Sigmoid colon (tissue), 7 donors: ENCODE measurements around the gene ZDHHC1. TPM values are rescaled to one million over a fixed set of nuclear protein-coding genes. Genes with fewer than 3 reads are reported as not detected.

Experiments used
- DNase-seq: peaks from one replicate; pipeline ENCODE4 v3.0.0-alpha.2; 2019
- H3K27ac ChIP-seq, 4 donors: fragments of 200-600 bp; sonication (generic); one replicate each; pipeline ENCODE4 v1.5.1; 2016 to 2019; ENCODE audit warnings: mild to moderate bottlenecking in 1 of 4
- H3K27me3 ChIP-seq, 3 donors: fragments of 200-600 bp; sonication (generic); one replicate each; pipeline ENCODE4 v1.5.1; 2019; ENCODE audit warnings: mild to moderate bottlenecking in 1 of 3
- H3K36me3 ChIP-seq, 4 donors: fragments of 200-600 bp; sonication (generic); one replicate each; pipeline ENCODE4 v1.5.1; 2016 to 2019
- H3K4me1 ChIP-seq, 4 donors: fragments of 200-600 bp; sonication (generic); one replicate each; pipeline ENCODE4 v1.5.1; 2017 to 2019
- H3K4me3 ChIP-seq, 4 donors: fragments of 200-600 bp; sonication (generic); one replicate each; pipeline ENCODE4 v1.5.1; 2017 to 2019; ENCODE audit warnings: mild to moderate bottlenecking in 2 of 4, moderate library complexity in 1 of 4
- H3K9me3 ChIP-seq, 4 donors: fragments of 200-600 bp in 3 of 4; sonication (generic) in 3 of 4; one replicate each; pipeline versions ENCODE4 v1.5.1 to v1.6.1; 2013 to 2019
- CTCF ChIP-seq, 4 experiments: fragments of 450-650 bp in 3 of 4; fragments of 200-600 bp in 1 of 4; IDR thresholded peaks; one replicate each; pipeline ENCODE4 v1.5.1; 2016 to 2019; ENCODE audit warnings: antibody characterized with exemption in 4 of 4, mild to moderate bottlenecking in 3 of 4, moderate library complexity in 2 of 4
- EP300 ChIP-seq, 4 donors: sonication (generic); formaldehyde crosslinking; IDR thresholded peaks; one replicate each; pipeline ENCODE4 v1.6.1; 2017; ENCODE audit warnings: antibody characterized with exemption in 4 of 4
- POLR2A ChIP-seq, 2 donors: fragments of 450-650 bp; IDR thresholded peaks; one replicate each; pipeline ENCODE4 v1.6.1; 2016; ENCODE audit warnings: antibody characterized with exemption in 2 of 2, mild to moderate bottlenecking in 2 of 2, moderate library complexity in 2 of 2
- POLR2AphosphoS5 ChIP-seq, 4 donors: sonication (generic); formaldehyde crosslinking; IDR thresholded peaks; one replicate each; pipeline ENCODE4 v1.6.1; 2017; ENCODE audit warnings: antibody characterized with exemption in 4 of 4
- WGBS, 2 donors: extraction: QIAGEN DNeasy Blood & Tissue Kit; methylation state at CpG; one replicate each; pipeline ENCODE4 v1.1.7; 2013; 5-methylcytosine and 5-hydroxymethylcytosine counted together
- intact Hi-C: fragments of 100-400 bp; cut with DNase I; formaldehyde crosslinking; loops from one replicate; pipeline ENCODE4 v1.15.1; 2023
- polyA plus RNA-seq, 3 donors: library from polyadenylated mRNA; stranded (reverse); fragments of 200-250 nt; gene quantifications; one replicate each; pipeline ENCODE4 v1.2.3, GENCODE V29; 2013
- total RNA-seq, 4 donors: library from RNA; depleted of rRNA; stranded (reverse); fragments of >200 nt; gene quantifications; one replicate each; pipeline ENCODE4 v1.1.0, GENCODE V29; 2016
- donor health status: healthy with polysubstance abuse.
- donor health status: Bipolar disorder and iron deficiency.
- donor health status: healthy.

The ZDHHC1 gene
- total and polyA plus RNA-seq, 7 donors = 4.2 to 18.3 (median 12.7) TPM

GRCh38 chr16:67423015-67423414 lies 6.7 kb upstream of the ZDHHC1 start:
- intact Hi-C loops = no loop called here
- WGBS, 2 donors = 81 to 92% methylated on average over 5 of the region's 5 CpGs
- no peaks in the 10 kb centered on the region for H3K36me3 ChIP-seq

GRCh38 chr16:67421030-67421429 lies 4.8 kb upstream of the ZDHHC1 start:
- intact Hi-C loops = no loop called here
- Histone ChIP-seq H3K27ac (no peak overlapping the region), H3K27me3 (peaks cover 0 to 14% (median 0%) of the 10 kb centered on the region in 3 donors), H3K4me3 (no peak overlapping the region), H3K9me3 (no peaks in the 10 kb centered on the region), H3K4me1 (peaks cover 0 to 5% (median 2%) of the 10 kb centered on the region in 4 donors), H3K36me3 (no peaks in the 10 kb centered on the region)
- no peak for TF ChIP-seq EP300 (IDR thresholded peaks at IDR 0.05)
- TF ChIP-seq POLR2AphosphoS5 (IDR thresholded peaks at IDR 0.05) = no peak
- no peak for TF ChIP-seq CTCF (IDR thresholded peaks at IDR 0.05)
- TF ChIP-seq POLR2A (IDR thresholded peaks at IDR 0.05) = no peak
- DNase-seq = no peak
- 87 to 89% methylated on average over 4 of the region's 4 CpGs for WGBS, 2 donors

More at GRCh38 chr16:67423015-67423414, 6.7 kb upstream of the ZDHHC1 start:
- H3K27me3 ChIP-seq = peaks cover 0 to 31% (median 0%) of the 10 kb centered on the region in 3 donors
- H3K9me3 ChIP-seq = no peaks in the 10 kb centered on the region
- H3K4me1 ChIP-seq = peaks cover 0 to 2% (median 0%) of the 10 kb centered on the region in 4 donors
- no peak for TF ChIP-seq EP300 (IDR thresholded peaks at IDR 0.05)
- no peak for TF ChIP-seq POLR2AphosphoS5 (IDR thresholded peaks at IDR 0.05)
- TF ChIP-seq POLR2A (IDR thresholded peaks at IDR 0.05) = no peak
- no peak for TF ChIP-seq CTCF (IDR thresholded peaks at IDR 0.05)
- no peak overlapping the region for H3K27ac ChIP-seq
- no peak for DNase-seq
- H3K4me3 ChIP-seq = no peak overlapping the region

GRCh38 chr16:67419931-67420330 lies 3.7 kb upstream of the ZDHHC1 start:
- peaks cover 0 to 13% (median 11%) of the 10 kb centered on the region in 4 donors for H3K4me1 ChIP-seq
- H3K9me3 ChIP-seq = no peaks in the 10 kb centered on the region
- H3K27ac ChIP-seq = no peak overlapping the region
- no peak for DNase-seq
- no peaks in the 10 kb centered on the region for H3K36me3 ChIP-seq
- H3K4me3 ChIP-seq = no peak overlapping the region
- 81 to 82% methylated on average over 3 of the region's 3 CpGs for WGBS, 2 donors
- intact Hi-C loops = no loop called here
- peaks cover 0 to 11% (median 0%) of the 10 kb centered on the region in 3 donors for H3K27me3 ChIP-seq
- TF ChIP-seq CTCF (IDR thresholded peaks at IDR 0.05) (no peak), POLR2AphosphoS5 (IDR thresholded peaks at IDR 0.05) (no peak), POLR2A (IDR thresholded peaks at IDR 0.05) (no peak), EP300 (IDR thresholded peaks at IDR 0.05) (no peak)

- H3K36me3 ChIP-seq = peaks cover 0 to 2% (median 0%) of the 10 kb centered on the region in 4 donors
- no peaks in the 10 kb centered on the region for H3K9me3 ChIP-seq
- peaks cover 0 to 7% (median 0%) of the 10 kb centered on the region in 3 donors for H3K27me3 ChIP-seq
- TF ChIP-seq POLR2AphosphoS5 (IDR thresholded peaks at IDR 0.05) = no peak
- no peak for TF ChIP-seq CTCF (IDR thresholded peaks at IDR 0.05)
- TF ChIP-seq POLR2A (IDR thresholded peaks at IDR 0.05) = no peak
- TF ChIP-seq EP300 (IDR thresholded peaks at IDR 0.05) = no peak
- DNase-seq = no peak
- 93 to 96% methylated on average over 3 of the region's 3 CpGs for WGBS, 2 donors
- intact Hi-C loops = no loop called here
- no peak overlapping the region for H3K4me3 ChIP-seq
- no peak overlapping the region for H3K27ac ChIP-seq
- H3K4me1 ChIP-seq = peaks cover 0 to 18% (median 12%) of the 10 kb centered on the region in 4 donors
Observed at GRCh38 chr16:67419502-67419901, 3.2 kb upstream of the ZDHHC1 start.
